HCT116 (cell line): Measurements from ENCODE around the gene EIF3K. TPM values are rescaled to one million over a fixed set of nuclear protein-coding genes. Genes with fewer than 3 reads are reported as not detected.

Experiments used
- ATAC-seq: fragments of 200-7000 bp; cut with Tn5 transposase; 2 replicates; pipeline ENCODE4 v1.9.1; 2020; ENCODE audit warnings: mild to moderate bottlenecking, moderate library complexity
- BruUV-seq: library from RNA; stranded (reverse); fragments of 400-500 nt; replicated peaks from 2 replicates; lab custom pipeline; 2021; lab: Mats Ljungman, UMichigan
- CTCF ChIA-PET: fragments of 300-600 bp; sonication (Branson Sonifier 250); formaldehyde crosslinking; loops from one replicate; lab custom pipeline; 2021; ENCODE audit warnings: antibody characterized with exemption; lab: Charles Lee
- POLR2A ChIA-PET: fragments of 300-600, 350-600 bp; sonication (Branson Sonifier 250); formaldehyde crosslinking; loops from one replicate; lab custom pipeline; 2021; ENCODE audit warnings: antibody characterized with exemption; lab: Charles Lee
- RAD21 ChIA-PET, 2 experiments: fragments of 300-600 bp; sonication (Branson Sonifier 250); formaldehyde crosslinking; loops; one replicate each; lab custom pipeline; 2023; ENCODE audit warnings: low total read pairs in 2 of 2; ENCODE audit not compliant: uncharacterized antibody in 2 of 2, unreplicated experiment in 2 of 2, low non-redundant PET in 1 of 2; lab: Charles Lee
- DNase-seq: peaks from one replicate; pipeline ENCODE4 v3.0.0-alpha.2; 2010; ENCODE audit warnings: low read depth, low spot score
- H2AFZ ChIP-seq: fragments of 200-600 bp; shearing (Covaris generic), sonication (generic); 2 replicates; pipeline ENCODE4 v1.6.1; 2017; ENCODE audit warnings: low read depth, mixed run types, mixed read lengths, antibody characterized with exemption, low read length; ENCODE audit not compliant: poor library complexity, severe bottlenecking
- H3K27ac ChIP-seq: 2 replicates; pipeline ENCODE4 v1.5.1; 2012; ENCODE audit warnings: low read depth, low read length
- H3K27me3 ChIP-seq: fragments of 200-600 bp; sonication (generic); 2 replicates; pipeline ENCODE4 v1.6.1; 2016; ENCODE audit warnings: mixed run types, low read length, mixed read lengths; ENCODE audit not compliant: insufficient read depth
- H3K36me3 ChIP-seq, 2 experiments: fragments of 200-500 bp in 1 of 2; fragments of 200-600 bp in 1 of 2; sonication (Bioruptor generic) in 1 of 2; sonication (generic) in 1 of 2; 2 replicates each; pipeline versions ENCODE4 v1.5.1 to v1.6.1; 2014 to 2016; ENCODE audit warnings: low read length in 2 of 2, inconsistent platforms in 1 of 2, mixed read lengths in 1 of 2, mixed run types in 1 of 2; ENCODE audit not compliant: insufficient read depth in 2 of 2, control insufficient read depth in 1 of 2
- H3K4me1 ChIP-seq, 2 experiments: fragments of 200-600 bp in 1 of 2; sonication (generic) in 1 of 2; 2 replicates each; pipeline versions ENCODE4 v1.5.1 to v1.6.1; 2012 to 2017; ENCODE audit warnings: low read length in 2 of 2, inconsistent platforms in 1 of 2, mild to moderate bottlenecking in 1 of 2, mixed read lengths in 1 of 2, mixed run types in 1 of 2, moderate library complexity in 1 of 2; ENCODE audit not compliant: insufficient read depth in 2 of 2, control insufficient read depth in 1 of 2
- H3K4me2 ChIP-seq: fragments of 200-600 bp; sonication (generic); 2 replicates; pipeline ENCODE4 v1.6.1; 2017; ENCODE audit warnings: mixed run types, low read length, mixed read lengths
- H3K4me3 ChIP-seq, 2 experiments: fragments of 200-600 bp in 1 of 2; sonication (generic) in 1 of 2; replicated peaks in 1 of 2; 2 replicates each; pipeline ENCODE4 v1.5.1; 2011 to 2016; ENCODE audit warnings: low read length in 2 of 2, control low read depth in 1 of 2, low read depth in 1 of 2, mild to moderate bottlenecking in 1 of 2, mixed read lengths in 1 of 2, mixed run types in 1 of 2
- H3K79me2 ChIP-seq: fragments of 200-600 bp; sonication (generic); 2 replicates; pipeline ENCODE4 v1.6.1; 2017; ENCODE audit warnings: mild to moderate bottlenecking, mixed run types, low read length, moderate library complexity, mixed read lengths; ENCODE audit not compliant: insufficient read depth
- H3K9ac ChIP-seq: fragments of 200-600 bp; sonication (generic); 2 replicates; pipeline ENCODE4 v1.6.1; 2016; ENCODE audit warnings: low read length, mixed read lengths
- H3K9me2 ChIP-seq: fragments of 200-600 bp; sonication (generic), shearing (Covaris generic); 2 replicates; pipeline ENCODE4 v1.6.1; 2017; ENCODE audit warnings: mixed run types, mild to moderate bottlenecking, moderate library complexity; ENCODE audit not compliant: insufficient read depth
- H3K9me3 ChIP-seq, 2 experiments: fragments of 200-500 bp in 1 of 2; fragments of 200-600 bp in 1 of 2; sonication (Bioruptor generic) in 1 of 2; sonication (generic) in 1 of 2; 2 replicates each; pipeline ENCODE4 v1.6.1; 2014 to 2017; ENCODE audit warnings: low read length in 2 of 2, mixed read lengths in 2 of 2, inconsistent platforms in 1 of 2, low read depth in 1 of 2, mild to moderate bottlenecking in 1 of 2, mixed run types in 1 of 2, moderate library complexity in 1 of 2; ENCODE audit not compliant: control insufficient read depth in 1 of 2, insufficient read depth in 1 of 2
- H4K20me1 ChIP-seq: fragments of 200-600 bp; sonication (generic), shearing (Covaris generic); 2 replicates; pipeline ENCODE4 v1.6.1; 2017; ENCODE audit warnings: mixed run types, mild to moderate bottlenecking, moderate library complexity; ENCODE audit not compliant: insufficient read depth
- CBX3 ChIP-seq: IDR thresholded peaks from 2 replicates; pipeline ENCODE4 v1.6.1; 2012; ENCODE audit warnings: low read depth
- EGR1 ChIP-seq: IDR thresholded peaks from 2 replicates; pipeline ENCODE4 v1.6.1; 2012; ENCODE audit warnings: low read depth
- ELF1 ChIP-seq: IDR thresholded peaks from 2 replicates; pipeline ENCODE4 v1.6.1; 2012; ENCODE audit warnings: low read depth, borderline replicate concordance
- SIN3A ChIP-seq: IDR thresholded peaks from 2 replicates; pipeline ENCODE4 v1.6.1; 2012; ENCODE audit warnings: low read depth
- TCF7L2 ChIP-seq: IDR thresholded peaks from 2 replicates; pipeline ENCODE4 v1.7.0; 2011; ENCODE audit warnings: borderline replicate concordance, inconsistent platforms; ENCODE audit not compliant: insufficient read depth, insufficient read length; ENCODE audit errors: extremely low read depth
- intact Hi-C: fragments of 100-400 bp; cut with micrococcal nuclease; formaldehyde crosslinking; loops from 2 replicates; pipeline ENCODE4 v1.10.0; 2022
- total RNA-seq: library from RNA; stranded (reverse); gene quantifications from one replicate; pipeline ENCODE4 v1.2.1, GENCODE V29; 2021; ENCODE audit not compliant: unreplicated experiment

EIF3K gene
- total RNA-seq, 1 experiment from 2014 or later = 313 TPM

GRCh38 chr19:38682195-38682867 lies 63.3 kb downstream of the EIF3K start:
- no TSS peak for BruUV-seq

GRCh38 chr19:38682872-38683392 lies 63.9 kb downstream of the EIF3K start:
- no peaks in the 10 kb centered on the region for H3K9me2 ChIP-seq
- peak overlapping the region; percentile 10 to 43 for H3K4me3 ChIP-seq
- RAD21 ChIA-PET = no interaction called here
- H3K9ac ChIP-seq = peak overlapping the region; percentile 83
- peaks cover 76 to 99% of the 10 kb centered on the region in 2 experiments for H3K4me1 ChIP-seq
- peaks cover 0 to 29% of the 10 kb centered on the region in 2 experiments; a peak in 2 of 4 replicates for H3K36me3 ChIP-seq
- no peaks in the 10 kb centered on the region for H4K20me1 ChIP-seq
- ATAC-seq (peak; percentile 6; the same call in 1 of the 2 replicates), DNase-seq (no peak)
- POLR2A ChIA-PET = interaction anchor here (0.6 to 2.5 kb wide), 7 partner anchors 10 to 166 kb away, joined by 3 to 25 read pairs (median 4); partner anchors contain the start of gene ACTN4
- no peaks in the 10 kb centered on the region for H3K27me3 ChIP-seq
- H3K9me3 ChIP-seq = peaks cover 0 to 5% of the 10 kb centered on the region in 2 experiments; a peak in 1 of 4 replicates
- TF ChIP-seq SIN3A (no peak), TCF7L2 (no peak), CBX3 (peak; percentile 11; the same call in 1 of the 2 replicates), ELF1 (no peak)
- peaks cover 89% of the 10 kb centered on the region for H3K79me2 ChIP-seq
- TSS peak; percentile 81 for BruUV-seq
- CTCF ChIA-PET = interaction anchor here (0.6 to 2.1 kb wide), 5 partner anchors 8 to 280 kb away, joined by 3 to 10 read pairs (median 4); partner anchors contain the start of gene FAM98C
- H3K4me2 ChIP-seq = peak overlapping the region; percentile 86
- intact Hi-C loops = loop anchor here (2.0 to 5.0 kb wide), 2 partner anchors 26 to 169 kb away; no protein-coding TSS in a partner anchor
- no peak overlapping the region for H2AFZ ChIP-seq
- H3K27ac ChIP-seq = peak overlapping the region; percentile 98

More at GRCh38 chr19:38682195-38682867, 63.3 kb downstream of the EIF3K start:
- Histone ChIP-seq H3K4me2 (peak overlapping the region; percentile 86), H3K79me2 (peaks cover 89% of the 10 kb centered on the region), H3K4me3 (peak overlapping the region in 1 of 2 experiments; percentile 43; a peak in 2 of 4 replicates), H3K9ac (peak overlapping the region; percentile 83), H2AFZ (no peak overlapping the region), H3K27ac (peak overlapping the region; percentile 98)
- RAD21 ChIA-PET = no interaction called here
- TF ChIP-seq EGR1 (no peak), CBX3 (peak; percentile 69; the same call in 1 of the 2 replicates)
- TF ChIP-seq, all 23 proteins: peak for 1
- ATAC-seq (no peak), DNase-seq (no peak)
- no peaks in the 10 kb centered on the region for H4K20me1 ChIP-seq
- ChIA-PET POLR2A (interaction anchor here (1.9 to 2.5 kb wide), 2 partner anchors 11 to 20 kb away, joined by 9 to 25 read pairs; no protein-coding TSS in a partner anchor), CTCF (interaction anchor here (2.1 kb wide), 1 partner anchor 48 kb away, joined by 10 read pairs; no protein-coding TSS in a partner anchor)
- H3K9me3 ChIP-seq = peaks cover 0 to 5% of the 10 kb centered on the region in 2 experiments; a peak in 1 of 4 replicates
- peaks cover 70 to 99% of the 10 kb centered on the region in 2 experiments for H3K4me1 ChIP-seq
- no peaks in the 10 kb centered on the region for H3K9me2 ChIP-seq
- intact Hi-C loops = loop anchor here (2.0 to 5.0 kb wide), 2 partner anchors 26 to 170 kb away; no protein-coding TSS in a partner anchor
- H3K36me3 ChIP-seq = peaks cover 0 to 26% of the 10 kb centered on the region in 2 experiments; a peak in 2 of 4 replicates
- no peaks in the 10 kb centered on the region for H3K27me3 ChIP-seq
